SK-N-SH (cell line): ENCODE measurements around the gene SCGN. TPM values are rescaled to one million over a fixed set of nuclear protein-coding genes. Genes with fewer than 3 reads are reported as not detected.

Source experiments
- CTCF ChIA-PET: fragments of 300-600, 350-600 bp; formaldehyde crosslinking; extraction: SDS; loops from one replicate; lab custom pipeline; 2021; lab: Yijun Ruan, JAX
- POLR2A ChIA-PET: fragments of 350-600 bp; sonication (Branson Sonifier 250); formaldehyde crosslinking; extraction: SDS; loops from one replicate; lab custom pipeline; 2020; ENCODE audit warnings: antibody characterized with exemption, inconsistent platforms; lab: Yijun Ruan, JAX
- DNase-seq: peaks from one replicate; pipeline ENCODE4 v3.0.0; 2012
- H2AFZ ChIP-seq: fragments of 200-600 bp; sonication (generic); 2 replicates; pipeline ENCODE4 v1.8.1; 2016; ENCODE audit warnings: antibody characterized with exemption, mild to moderate bottlenecking, low read depth
- H3F3A ChIP-seq: fragments of 200-600 bp; sonication (generic); replicated peaks from 2 replicates; pipeline ENCODE3; 2016; ENCODE audit warnings: antibody characterized with exemption, mild to moderate bottlenecking; ENCODE audit not compliant: insufficient read depth
- H3K27ac ChIP-seq, 2 experiments: fragments of 200-500 bp in 1 of 2; fragments of 200-600 bp in 1 of 2; sonication (Bioruptor generic) in 1 of 2; sonication (generic), shearing (Covaris generic) in 1 of 2; 2 replicates each; pipeline versions ENCODE4 v1.5.1 to v1.6.1; 2014 to 2016; ENCODE audit warnings: low read depth in 2 of 2, inconsistent platforms in 1 of 2, low read length in 1 of 2, mild to moderate bottlenecking in 1 of 2, mixed read lengths in 1 of 2
- H3K27me3 ChIP-seq: fragments of 200-600 bp; sonication (generic), shearing (Covaris generic); 2 replicates; pipeline ENCODE4 v1.6.1; 2016; ENCODE audit warnings: mixed run types; ENCODE audit not compliant: insufficient read depth
- H3K36me3 ChIP-seq, 2 experiments: fragments of 200-500 bp in 1 of 2; fragments of 200-600 bp in 1 of 2; sonication (Bioruptor generic) in 1 of 2; sonication (generic) in 1 of 2; replicated peaks in 1 of 2; 2 replicates each; pipeline versions ENCODE3 to v1.5.1; 2014 to 2016; ENCODE audit warnings: low read length in 1 of 2, mild to moderate bottlenecking in 1 of 2; ENCODE audit not compliant: insufficient read depth in 2 of 2, control insufficient read depth in 1 of 2
- H3K4me1 ChIP-seq, 2 experiments: fragments of 200-500 bp in 1 of 2; fragments of 200-600 bp in 1 of 2; sonication (Bioruptor generic) in 1 of 2; sonication (generic), shearing (Covaris generic) in 1 of 2; 2 replicates each; pipeline versions ENCODE4 v1.5.1 to v1.6.1; 2014 to 2016; ENCODE audit warnings: low read depth in 1 of 2, low read length in 1 of 2, mixed run types in 1 of 2; ENCODE audit not compliant: insufficient read depth in 2 of 2, control insufficient read depth in 1 of 2
- H3K4me2 ChIP-seq: fragments of 200-600 bp; sonication (generic), shearing (Covaris generic); 2 replicates; pipeline ENCODE4 v1.6.1; 2017; ENCODE audit warnings: mixed run types
- H3K4me3 ChIP-seq, 2 experiments: fragments of 200-500 bp in 1 of 2; fragments of 200-600 bp in 1 of 2; sonication (Bioruptor generic) in 1 of 2; sonication (generic), shearing (Covaris generic) in 1 of 2; 2 replicates each; pipeline versions ENCODE4 v1.5.1 to v1.8.1; 2014 to 2016; ENCODE audit warnings: low read depth in 2 of 2, inconsistent platforms in 1 of 2, low read length in 1 of 2, mild to moderate bottlenecking in 1 of 2, mixed read lengths in 1 of 2, moderate library complexity in 1 of 2
- H3K79me2 ChIP-seq: fragments of 200-600 bp; sonication (generic); 2 replicates; pipeline ENCODE4 v1.8.1; 2017; ENCODE audit warnings: mild to moderate bottlenecking; ENCODE audit not compliant: insufficient read depth
- H3K9ac ChIP-seq: fragments of 200-600 bp; sonication (generic); 2 replicates; pipeline ENCODE4 v1.6.1; 2017; ENCODE audit warnings: mixed run types
- H3K9me2 ChIP-seq: fragments of 200-600 bp; sonication (generic); 2 replicates; pipeline ENCODE4 v1.6.1; 2017; ENCODE audit warnings: mixed run types
- H3K9me3 ChIP-seq: fragments of 200-600 bp; sonication (generic); 2 replicates; pipeline ENCODE4 v1.6.1; 2017; ENCODE audit warnings: mixed run types, mild to moderate bottlenecking, moderate library complexity
- H4K20me1 ChIP-seq: fragments of 200-600 bp; sonication (generic); 2 replicates; pipeline ENCODE4 v1.6.1; 2017; ENCODE audit warnings: mild to moderate bottlenecking, mixed run types; ENCODE audit not compliant: insufficient read depth
- EP300 ChIP-seq, 2 experiments: IDR thresholded peaks; 2 replicates each; pipeline versions ENCODE4 v1.4.0 to v1.6.1; 2012; ENCODE audit warnings: borderline replicate concordance in 1 of 2, low read depth in 1 of 2, low read length in 1 of 2
- FOSL2 ChIP-seq: IDR thresholded peaks from 2 replicates; pipeline ENCODE4 v1.4.0; 2012; ENCODE audit warnings: low read depth, mild to moderate bottlenecking, moderate library complexity, borderline replicate concordance
- MXI1 ChIP-seq: IDR thresholded peaks from 2 replicates; pipeline ENCODE4 v1.6.1; 2012; ENCODE audit warnings: mild to moderate bottlenecking, low read depth, low read length, improper control_type of control experiment
- NFIC ChIP-seq: IDR thresholded peaks from 2 replicates; pipeline ENCODE4 v1.4.0; 2012; ENCODE audit warnings: borderline replicate concordance
- RXRA ChIP-seq: IDR thresholded peaks from 2 replicates; pipeline ENCODE4 v1.4.0; 2012; ENCODE audit warnings: low read depth, mild to moderate bottlenecking, borderline replicate concordance
- SIN3A ChIP-seq: IDR thresholded peaks from 2 replicates; pipeline ENCODE4 v1.6.1; 2012; ENCODE audit warnings: low read depth, mild to moderate bottlenecking, low read length, moderate library complexity, borderline replicate concordance
- SMC3 ChIP-seq: IDR thresholded peaks from 2 replicates; pipeline ENCODE4 v1.6.1; 2012; ENCODE audit warnings: low read depth, low read length, improper control_type of control experiment
- YY1 ChIP-seq: IDR thresholded peaks from 2 replicates; pipeline ENCODE4 v1.4.0; 2012; ENCODE audit warnings: low read depth, mild to moderate bottlenecking
- WGBS: methylation state at CpG from one replicate; pipeline ENCODE4 v1.1.6; 2017; ENCODE audit warnings: low lambda C conversion rate; 5-methylcytosine and 5-hydroxymethylcytosine counted together
- polyA plus RNA-seq, 3 experiments: library from polyadenylated mRNA; depleted of rRNA; stranded (reverse); fragments of >200 nt; gene quantifications; 2 replicates each; pipeline ENCODE4 v1.2.3, GENCODE V29; 2012
- TF ChIP-seq, protein P1 (sequence below): fragments of 200-600 bp; sonication (generic); IDR thresholded peaks from 2 replicates; pipeline ENCODE4 v1.6.1; 2017; ENCODE audit warnings: antibody characterized with exemption, mild to moderate bottlenecking, moderate library complexity
- TF ChIP-seq, protein P2 (sequence below): IDR thresholded peaks from 2 replicates; pipeline ENCODE4 v1.4.0; 2012; ENCODE audit warnings: low read depth
- TF ChIP-seq, protein P3 (sequence below): IDR thresholded peaks from 2 replicates; pipeline ENCODE4 v1.6.1; 2012; ENCODE audit warnings: mild to moderate bottlenecking, low read depth, low read length, moderate library complexity
- TF ChIP-seq, protein P4 (sequence below): fragments of 150-350 bp; IDR thresholded peaks from 2 replicates; pipeline ENCODE4 v1.6.1; 2016; ENCODE audit warnings: mild to moderate bottlenecking, low read depth, low read length
- TF ChIP-seq, protein P5 (sequence below): fragments of 150-350 bp; IDR thresholded peaks from 2 replicates; pipeline ENCODE4 v1.6.1; 2017; ENCODE audit warnings: antibody characterized with exemption, low read length, low read depth, borderline replicate concordance
- TF ChIP-seq, protein P6 (sequence below): IDR thresholded peaks from 2 replicates; pipeline ENCODE4 v1.4.0; 2012; ENCODE audit warnings: low read depth, borderline replicate concordance
- TF ChIP-seq, protein P7 (sequence below): IDR thresholded peaks from 2 replicates; pipeline ENCODE4; 2012

Gene SCGN
- polyA plus RNA-seq, 1 of the 3 experiments (the other 2 are of a cell fraction): not detected

DNA sequence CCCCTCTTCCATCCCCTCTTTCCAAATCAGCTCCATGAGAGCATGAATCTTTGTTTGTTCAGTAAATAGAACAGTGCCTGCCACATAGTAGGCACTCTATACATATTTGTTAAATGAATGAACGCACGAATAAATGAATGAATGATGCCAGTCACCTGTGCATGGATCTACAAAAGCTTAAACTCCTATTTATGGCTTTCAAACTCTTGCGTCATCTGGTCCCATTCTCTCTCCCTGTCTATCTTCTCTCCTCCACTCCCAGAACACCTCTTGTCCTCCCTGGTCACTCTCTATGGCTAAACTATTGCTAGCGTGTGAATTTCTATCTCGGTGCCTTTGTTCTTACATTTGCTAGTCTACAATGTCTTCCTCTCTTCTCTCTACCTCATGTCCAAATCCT is 24.8 kb downstream of the SCGN start (continued):
- TF ChIP-seq EP300 (IDR thresholded peaks at IDR 0.05; ENCODE audit: borderline replicate concordance in 1 of 2, low read depth in 1 of 2, low read length in 1 of 2): no peak
- TF ChIP-seq SIN3A: no peak
- no peak for TF ChIP-seq MXI1

DNA sequence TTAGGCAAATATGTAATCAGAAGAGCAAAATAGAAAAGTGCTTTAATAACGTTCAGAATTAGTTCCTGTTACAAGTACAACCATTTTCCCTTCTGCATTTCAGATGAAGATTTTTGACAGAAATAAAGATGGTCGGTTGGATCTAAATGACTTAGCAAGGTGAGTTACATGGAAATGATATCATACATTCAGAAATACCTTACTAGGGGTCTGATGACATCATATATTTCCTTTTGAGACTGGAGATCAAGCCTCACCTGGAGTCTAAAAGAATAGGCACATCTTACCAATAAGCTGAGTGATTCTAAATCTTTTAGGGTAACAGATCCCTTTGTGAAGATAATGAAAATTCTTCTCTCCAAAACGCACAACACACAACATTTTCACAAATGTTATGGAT is 29.8 kb downstream of the SCGN start:
- Histone ChIP-seq H3K4me1 (no peaks in the 10 kb centered on the region; a peak in 1 of 4 replicates), H3K79me2 (no peaks in the 10 kb centered on the region), H3K9ac (no peak overlapping the region), H3K4me2 (no peak overlapping the region), H3K27me3 (no peaks in the 10 kb centered on the region), H3K9me3 (no peaks in the 10 kb centered on the region), H2AFZ (no peak overlapping the region), H3K4me3 (no peak overlapping the region), H3K9me2 (no peaks in the 10 kb centered on the region), H4K20me1 (no peaks in the 10 kb centered on the region), H3K27ac (no peak overlapping the region), H3K36me3 (no peaks in the 10 kb centered on the region), H3F3A (no peaks in the 10 kb centered on the region)
- 47% methylated on average over 3 of the region's 3 CpGs for WGBS
- no peak for TF ChIP-seq SMC3
- TF ChIP-seq FOSL2: no peak
- TF ChIP-seq, protein P1, sequence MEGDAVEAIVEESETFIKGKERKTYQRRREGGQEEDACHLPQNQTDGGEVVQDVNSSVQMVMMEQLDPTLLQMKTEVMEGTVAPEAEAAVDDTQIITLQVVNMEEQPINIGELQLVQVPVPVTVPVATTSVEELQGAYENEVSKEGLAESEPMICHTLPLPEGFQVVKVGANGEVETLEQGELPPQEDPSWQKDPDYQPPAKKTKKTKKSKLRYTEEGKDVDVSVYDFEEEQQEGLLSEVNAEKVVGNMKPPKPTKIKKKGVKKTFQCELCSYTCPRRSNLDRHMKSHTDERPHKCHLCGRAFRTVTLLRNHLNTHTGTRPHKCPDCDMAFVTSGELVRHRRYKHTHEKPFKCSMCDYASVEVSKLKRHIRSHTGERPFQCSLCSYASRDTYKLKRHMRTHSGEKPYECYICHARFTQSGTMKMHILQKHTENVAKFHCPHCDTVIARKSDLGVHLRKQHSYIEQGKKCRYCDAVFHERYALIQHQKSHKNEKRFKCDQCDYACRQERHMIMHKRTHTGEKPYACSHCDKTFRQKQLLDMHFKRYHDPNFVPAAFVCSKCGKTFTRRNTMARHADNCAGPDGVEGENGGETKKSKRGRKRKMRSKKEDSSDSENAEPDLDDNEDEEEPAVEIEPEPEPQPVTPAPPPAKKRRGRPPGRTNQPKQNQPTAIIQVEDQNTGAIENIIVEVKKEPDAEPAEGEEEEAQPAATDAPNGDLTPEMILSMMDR: no peak
- TF ChIP-seq NFIC: no peak
- TF ChIP-seq, protein P2, sequence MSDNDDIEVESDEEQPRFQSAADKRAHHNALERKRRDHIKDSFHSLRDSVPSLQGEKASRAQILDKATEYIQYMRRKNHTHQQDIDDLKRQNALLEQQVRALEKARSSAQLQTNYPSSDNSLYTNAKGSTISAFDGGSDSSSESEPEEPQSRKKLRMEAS: no peak
- TF ChIP-seq RXRA: no peak
- DNase-seq: no peak
- ChIA-PET CTCF (interaction anchor here (0.7 kb wide), 1 partner anchor 36 kb away, joined by 3 read pairs; no protein-coding TSS in a partner anchor), POLR2A (no interaction called here)

DNA sequence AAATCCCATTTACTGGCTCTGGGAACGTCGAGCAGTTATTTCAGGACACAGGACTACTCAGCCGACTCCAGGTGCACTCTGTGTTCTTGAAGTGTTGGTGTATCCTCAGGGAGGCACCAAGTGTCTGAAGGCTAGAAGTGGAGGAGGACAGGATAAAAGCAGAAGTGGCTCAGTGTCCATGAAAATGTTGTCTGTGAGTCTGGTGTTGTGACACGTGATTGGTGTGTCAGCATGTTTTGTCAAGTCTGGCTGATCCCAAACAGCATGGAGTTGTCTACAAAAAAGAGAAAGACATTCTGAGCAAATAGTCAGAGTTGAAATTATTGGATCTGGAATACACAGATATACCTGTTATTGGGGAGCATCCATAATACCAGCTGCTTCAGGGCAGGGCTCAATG is 30.3 kb downstream of the SCGN start:
- POLR2A ChIA-PET: no interaction called here
- Histone ChIP-seq H3K9me3 (no peaks in the 10 kb centered on the region), H3F3A (no peaks in the 10 kb centered on the region), H3K4me2 (no peak overlapping the region), H3K4me3 (no peak overlapping the region), H3K79me2 (no peaks in the 10 kb centered on the region), H3K36me3 (no peaks in the 10 kb centered on the region), H2AFZ (no peak overlapping the region), H3K4me1 (no peaks in the 10 kb centered on the region; a peak in 1 of 4 replicates), H3K27ac (no peak overlapping the region), H4K20me1 (no peaks in the 10 kb centered on the region), H3K9me2 (no peaks in the 10 kb centered on the region), H3K9ac (no peak overlapping the region), H3K27me3 (no peaks in the 10 kb centered on the region)
- 37% methylated on average over 4 of the region's 4 CpGs for WGBS
- CTCF ChIA-PET: interaction anchor here (0.7 kb wide), 1 partner anchor 36 kb away, joined by 3 read pairs; no protein-coding TSS in a partner anchor
- DNase-seq: no peak
- TF ChIP-seq, protein P3, sequence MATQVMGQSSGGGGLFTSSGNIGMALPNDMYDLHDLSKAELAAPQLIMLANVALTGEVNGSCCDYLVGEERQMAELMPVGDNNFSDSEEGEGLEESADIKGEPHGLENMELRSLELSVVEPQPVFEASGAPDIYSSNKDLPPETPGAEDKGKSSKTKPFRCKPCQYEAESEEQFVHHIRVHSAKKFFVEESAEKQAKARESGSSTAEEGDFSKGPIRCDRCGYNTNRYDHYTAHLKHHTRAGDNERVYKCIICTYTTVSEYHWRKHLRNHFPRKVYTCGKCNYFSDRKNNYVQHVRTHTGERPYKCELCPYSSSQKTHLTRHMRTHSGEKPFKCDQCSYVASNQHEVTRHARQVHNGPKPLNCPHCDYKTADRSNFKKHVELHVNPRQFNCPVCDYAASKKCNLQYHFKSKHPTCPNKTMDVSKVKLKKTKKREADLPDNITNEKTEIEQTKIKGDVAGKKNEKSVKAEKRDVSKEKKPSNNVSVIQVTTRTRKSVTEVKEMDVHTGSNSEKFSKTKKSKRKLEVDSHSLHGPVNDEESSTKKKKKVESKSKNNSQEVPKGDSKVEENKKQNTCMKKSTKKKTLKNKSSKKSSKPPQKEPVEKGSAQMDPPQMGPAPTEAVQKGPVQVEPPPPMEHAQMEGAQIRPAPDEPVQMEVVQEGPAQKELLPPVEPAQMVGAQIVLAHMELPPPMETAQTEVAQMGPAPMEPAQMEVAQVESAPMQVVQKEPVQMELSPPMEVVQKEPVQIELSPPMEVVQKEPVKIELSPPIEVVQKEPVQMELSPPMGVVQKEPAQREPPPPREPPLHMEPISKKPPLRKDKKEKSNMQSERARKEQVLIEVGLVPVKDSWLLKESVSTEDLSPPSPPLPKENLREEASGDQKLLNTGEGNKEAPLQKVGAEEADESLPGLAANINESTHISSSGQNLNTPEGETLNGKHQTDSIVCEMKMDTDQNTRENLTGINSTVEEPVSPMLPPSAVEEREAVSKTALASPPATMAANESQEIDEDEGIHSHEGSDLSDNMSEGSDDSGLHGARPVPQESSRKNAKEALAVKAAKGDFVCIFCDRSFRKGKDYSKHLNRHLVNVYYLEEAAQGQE: no peak
- TF ChIP-seq, protein P4, sequence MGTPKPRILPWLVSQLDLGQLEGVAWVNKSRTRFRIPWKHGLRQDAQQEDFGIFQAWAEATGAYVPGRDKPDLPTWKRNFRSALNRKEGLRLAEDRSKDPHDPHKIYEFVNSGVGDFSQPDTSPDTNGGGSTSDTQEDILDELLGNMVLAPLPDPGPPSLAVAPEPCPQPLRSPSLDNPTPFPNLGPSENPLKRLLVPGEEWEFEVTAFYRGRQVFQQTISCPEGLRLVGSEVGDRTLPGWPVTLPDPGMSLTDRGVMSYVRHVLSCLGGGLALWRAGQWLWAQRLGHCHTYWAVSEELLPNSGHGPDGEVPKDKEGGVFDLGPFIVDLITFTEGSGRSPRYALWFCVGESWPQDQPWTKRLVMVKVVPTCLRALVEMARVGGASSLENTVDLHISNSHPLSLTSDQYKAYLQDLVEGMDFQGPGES: no peak
- TF ChIP-seq, protein P5, sequence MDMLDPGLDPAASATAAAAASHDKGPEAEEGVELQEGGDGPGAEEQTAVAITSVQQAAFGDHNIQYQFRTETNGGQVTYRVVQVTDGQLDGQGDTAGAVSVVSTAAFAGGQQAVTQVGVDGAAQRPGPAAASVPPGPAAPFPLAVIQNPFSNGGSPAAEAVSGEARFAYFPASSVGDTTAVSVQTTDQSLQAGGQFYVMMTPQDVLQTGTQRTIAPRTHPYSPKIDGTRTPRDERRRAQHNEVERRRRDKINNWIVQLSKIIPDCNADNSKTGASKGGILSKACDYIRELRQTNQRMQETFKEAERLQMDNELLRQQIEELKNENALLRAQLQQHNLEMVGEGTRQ: no peak
- TF ChIP-seq NFIC: no peak
- no peak for TF ChIP-seq YY1
- no peak for TF ChIP-seq SMC3
- TF ChIP-seq, protein P6, sequence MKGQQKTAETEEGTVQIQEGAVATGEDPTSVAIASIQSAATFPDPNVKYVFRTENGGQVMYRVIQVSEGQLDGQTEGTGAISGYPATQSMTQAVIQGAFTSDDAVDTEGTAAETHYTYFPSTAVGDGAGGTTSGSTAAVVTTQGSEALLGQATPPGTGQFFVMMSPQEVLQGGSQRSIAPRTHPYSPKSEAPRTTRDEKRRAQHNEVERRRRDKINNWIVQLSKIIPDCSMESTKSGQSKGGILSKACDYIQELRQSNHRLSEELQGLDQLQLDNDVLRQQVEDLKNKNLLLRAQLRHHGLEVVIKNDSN: no peak
- TF ChIP-seq, protein P7, sequence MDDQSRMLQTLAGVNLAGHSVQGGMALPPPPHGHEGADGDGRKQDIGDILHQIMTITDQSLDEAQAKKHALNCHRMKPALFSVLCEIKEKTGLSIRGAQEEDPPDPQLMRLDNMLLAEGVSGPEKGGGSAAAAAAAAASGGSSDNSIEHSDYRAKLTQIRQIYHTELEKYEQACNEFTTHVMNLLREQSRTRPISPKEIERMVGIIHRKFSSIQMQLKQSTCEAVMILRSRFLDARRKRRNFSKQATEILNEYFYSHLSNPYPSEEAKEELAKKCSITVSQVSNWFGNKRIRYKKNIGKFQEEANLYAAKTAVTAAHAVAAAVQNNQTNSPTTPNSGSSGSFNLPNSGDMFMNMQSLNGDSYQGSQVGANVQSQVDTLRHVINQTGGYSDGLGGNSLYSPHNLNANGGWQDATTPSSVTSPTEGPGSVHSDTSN: no peak
